H9 (cell line): Measurements from ENCODE around the gene TMEM134. TPM values are rescaled to one million over a fixed set of nuclear protein-coding genes. Genes with fewer than 3 reads are reported as not detected.

Source experiments
- DNase-seq: peaks from one replicate; pipeline ENCODE4 v3.0.0-alpha.2; 2017
- H2AFZ ChIP-seq: one replicate; pipeline ENCODE4 v1.6.1; 2013; ENCODE audit warnings: mild to moderate bottlenecking, low read length, control low read depth, moderate library complexity
- H2AK5ac ChIP-seq: 2 replicates; pipeline ENCODE4 v1.6.1; 2013; ENCODE audit warnings: low read length, control low read depth, mixed read lengths; ENCODE audit not compliant: insufficient read length
- H2BK120ac ChIP-seq: one replicate; pipeline ENCODE4 v1.6.1; 2013; ENCODE audit warnings: low read depth, mild to moderate bottlenecking, low read length, control low read depth, inconsistent platforms; ENCODE audit not compliant: poor library complexity, severe bottlenecking
- H2BK12ac ChIP-seq: 2 replicates; pipeline ENCODE4 v1.6.1; 2013; ENCODE audit warnings: low read length, control low read depth, mixed read lengths, low read depth; ENCODE audit not compliant: insufficient read length
- H2BK15ac ChIP-seq: 2 replicates; pipeline ENCODE4 v1.6.1; 2013; ENCODE audit warnings: low read depth, low read length, control low read depth
- H2BK20ac ChIP-seq: one replicate; pipeline ENCODE4 v1.6.1; 2013; ENCODE audit warnings: low read depth, mild to moderate bottlenecking, low read length, control low read depth, inconsistent platforms; ENCODE audit not compliant: poor library complexity, severe bottlenecking
- H2BK5ac ChIP-seq: 2 replicates; pipeline ENCODE4 v1.6.1; 2013; ENCODE audit warnings: low read length, control low read depth, mixed read lengths; ENCODE audit not compliant: insufficient read length
- H3K14ac ChIP-seq: 2 replicates; pipeline ENCODE4 v1.6.1; 2013; ENCODE audit warnings: low read length, control low read depth; ENCODE audit not compliant: insufficient read depth
- H3K18ac ChIP-seq: 2 replicates; pipeline ENCODE4 v1.6.1; 2013; ENCODE audit warnings: low read depth, mild to moderate bottlenecking, mixed read lengths, low read length, control low read depth; ENCODE audit not compliant: insufficient read length
- H3K23ac ChIP-seq: 2 replicates; pipeline ENCODE4 v1.6.1; 2013; ENCODE audit warnings: low read length, control low read depth, mixed read lengths, low read depth; ENCODE audit not compliant: insufficient read length
- H3K23me2 ChIP-seq: 2 replicates; pipeline ENCODE4 v1.6.1; 2013; ENCODE audit warnings: low read depth, mild to moderate bottlenecking, mixed read lengths, low read length, control low read depth; ENCODE audit not compliant: insufficient read length, poor library complexity, severe bottlenecking
- H3K27ac ChIP-seq: 2 replicates; pipeline ENCODE4 v1.5.1; 2013; ENCODE audit warnings: low read length, control low read depth, mixed read lengths, low read depth; ENCODE audit not compliant: insufficient read length
- H3K27me3 ChIP-seq: 2 replicates; pipeline ENCODE4 v1.6.1; 2013; ENCODE audit warnings: low read length, control low read depth, inconsistent platforms; ENCODE audit not compliant: insufficient read depth
- H3K4ac ChIP-seq: 2 replicates; pipeline ENCODE4 v1.6.1; 2013; ENCODE audit warnings: low read depth, mild to moderate bottlenecking, control low read depth, inconsistent platforms, low read length, moderate library complexity
- H3K4me1 ChIP-seq: 2 replicates; pipeline ENCODE4 v1.6.1; 2013; ENCODE audit warnings: low read length, control low read depth, inconsistent platforms; ENCODE audit not compliant: insufficient read depth
- H3K4me2 ChIP-seq: 2 replicates; pipeline ENCODE4 v1.6.1; 2013; ENCODE audit warnings: low read length, control low read depth, mixed read lengths; ENCODE audit not compliant: insufficient read length, insufficient read depth
- H3K56ac ChIP-seq: 2 replicates; pipeline ENCODE4 v1.6.1; 2013; ENCODE audit warnings: low read depth, mild to moderate bottlenecking, mixed read lengths, low read length, control low read depth; ENCODE audit not compliant: insufficient read length
- H3K79me1 ChIP-seq: 2 replicates; pipeline ENCODE4 v1.6.1; 2013; ENCODE audit warnings: low read depth, mild to moderate bottlenecking, moderate library complexity, low read length, control low read depth, inconsistent platforms; ENCODE audit not compliant: insufficient read depth, poor library complexity, severe bottlenecking
- H3K79me2 ChIP-seq: 2 replicates; pipeline ENCODE4 v1.6.1; 2013; ENCODE audit warnings: low read length, control low read depth, inconsistent platforms; ENCODE audit not compliant: insufficient read depth
- H3K9ac ChIP-seq: 2 replicates; pipeline ENCODE4 v1.6.1; 2013; ENCODE audit warnings: low read length, control low read depth, mixed read lengths; ENCODE audit not compliant: insufficient read length; ENCODE audit errors: extremely low read depth
- H3K9me3 ChIP-seq: one replicate; pipeline ENCODE4 v1.6.1; 2013; ENCODE audit warnings: low read depth, low read length, inconsistent platforms; ENCODE audit not compliant: control insufficient read depth
- H3T11ph ChIP-seq: one replicate; pipeline ENCODE4 v1.6.1; 2013; ENCODE audit warnings: mild to moderate bottlenecking, low read length, control low read depth, inconsistent platforms
- H4K20me1 ChIP-seq: one replicate; pipeline ENCODE4 v1.6.1; 2013; ENCODE audit not compliant: control insufficient read depth, insufficient read length, insufficient read depth
- H4K5ac ChIP-seq: 2 replicates; pipeline ENCODE4 v1.6.1; 2013; ENCODE audit warnings: low read depth, mild to moderate bottlenecking, mixed read lengths, low read length, control low read depth; ENCODE audit not compliant: insufficient read length
- H4K8ac ChIP-seq: replicated peaks from 2 replicates; pipeline ENCODE4 v1.6.1; 2013; ENCODE audit warnings: low read length, control low read depth, mixed read lengths, low read depth; ENCODE audit not compliant: insufficient read length
- H4K91ac ChIP-seq: 2 replicates; pipeline ENCODE4 v1.6.1; 2013; ENCODE audit warnings: low read depth, mild to moderate bottlenecking, moderate library complexity, mixed read lengths, low read length, control low read depth; ENCODE audit not compliant: insufficient read length
- H3K27ac Mint-ChIP-seq, 3 experiments: 2 replicates in 2 of 3; 3 replicates in 1 of 3; pipeline ENCODE4 v1.8.0; 2020 to 2021; ENCODE audit warnings: mixed read lengths in 3 of 3, mild to moderate bottlenecking in 1 of 3, moderate library complexity in 1 of 3
- H3K27me3 Mint-ChIP-seq: 2 replicates; pipeline ENCODE4 v1.8.0; 2021; ENCODE audit warnings: low read depth, mild to moderate bottlenecking, moderate library complexity, mixed read lengths
- H3K36me3 Mint-ChIP-seq, 3 experiments: 2 replicates in 2 of 3; 3 replicates in 1 of 3; pipeline ENCODE4 v1.8.0; 2020 to 2021; ENCODE audit warnings: low read depth in 3 of 3, mixed read lengths in 3 of 3; ENCODE audit not compliant: insufficient read depth in 1 of 3
- H3K4me1 Mint-ChIP-seq, 2 experiments: 2 replicates each; pipeline ENCODE4 v1.8.0; 2020; ENCODE audit warnings: mixed read lengths in 2 of 2
- H3K4me3 Mint-ChIP-seq, 2 experiments: 2 replicates in 1 of 2; 3 replicates in 1 of 2; pipeline ENCODE4 v1.8.0; 2020 to 2021; ENCODE audit warnings: mild to moderate bottlenecking in 2 of 2, mixed read lengths in 2 of 2, moderate library complexity in 1 of 2
- H3K9me3 Mint-ChIP-seq, 2 experiments: 2 replicates in 1 of 2; 3 replicates in 1 of 2; pipeline ENCODE4 v1.8.0; 2020; ENCODE audit warnings: mild to moderate bottlenecking in 2 of 2, mixed read lengths in 2 of 2, moderate library complexity in 1 of 2
- CTCF ChIP-seq: fragments of 200-600 bp; sonication (generic); conservative IDR thresholded peaks from 3 replicates; pipeline ENCODE4 v1.8.0; 2021; ENCODE audit warnings: antibody characterized with exemption, mild to moderate bottlenecking
- WGBS: extraction: QIAGEN DNeasy Blood & Tissue Kit; methylation state at CpG from one replicate; pipeline ENCODE4 v1.1.7; 2013; ENCODE audit warnings: missing lambda C conversion rate, low lambda C conversion rate, mixed read lengths; ENCODE audit not compliant: insufficient read length; ENCODE audit errors: extremely low coverage; 5-methylcytosine and 5-hydroxymethylcytosine counted together
- total RNA-seq: library from RNA; stranded (reverse); gene quantifications from 2 replicates; pipeline ENCODE4 v1.2.1, GENCODE V29; 2021

The TMEM134 gene
- total RNA-seq, 1 experiment from 2014 or later = 53.6 TPM

- no peak for TF ChIP-seq CTCF
- Mint-ChIP-seq H3K4me1 (peaks cover 19 to 30% of the 10 kb centered on the region in 2 experiments), H3K4me3 (peak overlapping the region; percentile 79 to 92)
Observed at GRCh38 chr11:67504005-67504949, 35.2 kb upstream of the TMEM134 start.

More at GRCh38 chr11:67504005-67504949, 35.2 kb upstream of the TMEM134 start:
- no peaks in the 10 kb centered on the region for H3K79me1 ChIP-seq
- Mint-ChIP-seq H3K9me3 (no peaks in the 10 kb centered on the region; a peak in 1 of 5 replicates), H3K36me3 (peaks cover 10 to 26% (median 19%) of the 10 kb centered on the region in 3 experiments), H3K27me3 (peaks cover 10% of the 10 kb centered on the region), H3K27ac (0 out of 7 replicates have a peak overlapping the region, but pooled peaks of 1 of the 3 experiments have one; percentile 70)
- no peaks in the 10 kb centered on the region for H3K4me1 ChIP-seq
- DNase-seq = no peak
- no peak overlapping the region for H3K27ac ChIP-seq
- H3K79me2 ChIP-seq = no peaks in the 10 kb centered on the region
- H2AK5ac ChIP-seq = no peak overlapping the region
- no peak overlapping the region for H4K91ac ChIP-seq
- H2BK5ac ChIP-seq = no peak overlapping the region
- H3K56ac ChIP-seq = no peak overlapping the region
- H3T11ph ChIP-seq = no peak overlapping the region
- peak overlapping the region; percentile 54 for H3K14ac ChIP-seq
- no peak overlapping the region for H3K23ac ChIP-seq
- H3K4ac ChIP-seq = no peak overlapping the region
- H3K18ac ChIP-seq = no peak overlapping the region
- peak overlapping the region; percentile 88 for H3K4me2 ChIP-seq
- peaks cover 17% of the 10 kb centered on the region for H3K23me2 ChIP-seq
- H2BK20ac ChIP-seq = no peak overlapping the region
- no peak overlapping the region for H2BK120ac ChIP-seq
- H2BK15ac ChIP-seq = no peak overlapping the region
- H4K8ac ChIP-seq = no peak overlapping the region
- no peak overlapping the region for H4K5ac ChIP-seq
- H2AFZ ChIP-seq = no peak overlapping the region
- WGBS = no CpG with 5 or more reads among the region's 101 CpGs
- H3K9me3 ChIP-seq = no peaks in the 10 kb centered on the region
- no peaks in the 10 kb centered on the region for H4K20me1 ChIP-seq
- H2BK12ac ChIP-seq = no peak overlapping the region
- H3K9ac ChIP-seq = peak overlapping the region; percentile 8
- no peaks in the 10 kb centered on the region for H3K27me3 ChIP-seq
